ENCODE data around the gene TCF21.
"Not testable (repeated sequence)": the region's sequence is repeated elsewhere in the genome, so short reads cannot be mapped to it uniquely, and the experiment has no call there.

Gene TCF21

DNA sequence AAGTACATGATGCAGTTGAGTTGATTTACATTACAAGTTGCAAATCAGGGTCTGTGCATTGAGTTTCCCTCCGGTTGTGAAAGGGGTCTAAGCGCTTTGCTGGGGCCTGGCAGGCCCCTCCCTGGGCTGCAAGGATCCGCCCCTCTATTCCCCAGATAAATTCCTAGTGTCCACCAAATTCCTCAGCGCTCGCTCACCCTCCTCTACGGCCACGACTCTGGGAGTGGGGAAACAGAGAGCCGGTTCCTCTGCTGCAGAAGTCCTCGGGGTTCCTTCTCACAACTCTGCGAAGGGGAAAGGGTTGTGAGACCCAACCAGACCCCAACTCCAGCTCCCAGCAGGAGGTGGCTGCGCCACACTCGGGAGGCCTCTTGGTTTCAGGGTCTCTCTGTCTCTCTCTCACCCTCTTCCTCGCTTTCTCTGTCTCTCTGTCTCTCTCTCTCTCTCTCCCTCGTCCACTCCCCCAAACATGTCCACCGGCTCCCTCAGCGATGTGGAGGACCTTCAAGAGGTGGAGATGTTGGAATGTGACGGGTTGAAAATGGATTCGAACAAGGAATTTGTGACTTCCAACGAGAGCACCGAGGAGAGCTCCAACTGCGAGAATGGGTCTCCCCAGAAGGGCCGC, at the start of gene TCF21:
TSS of gene TCF21 (plus strand) at position 185 of the 628 bp plus-strand sequence. CDS start at position 470, 285 bp downstream.
- no peak for DNase-seq

DNA sequence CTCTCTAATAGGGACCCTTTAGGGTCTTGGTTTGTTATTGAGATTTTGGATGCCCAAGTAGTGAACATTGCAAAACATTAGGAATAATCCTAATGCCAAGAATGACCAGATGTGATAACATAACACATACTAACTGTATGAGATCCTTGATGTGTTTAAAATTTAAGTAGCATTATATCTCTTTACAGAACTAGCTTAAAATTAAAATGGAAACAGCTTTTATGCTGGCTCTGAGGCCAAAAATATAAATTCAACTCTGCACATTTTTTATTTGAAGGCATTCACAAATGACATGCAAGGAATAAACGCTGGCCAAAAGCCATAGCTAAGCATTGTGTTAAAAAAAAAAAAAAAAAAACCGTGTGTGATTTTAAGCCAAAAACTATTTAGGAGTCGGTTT, 47.7 kb upstream of the TCF21 start:
- no peak for DNase-seq

DNA sequence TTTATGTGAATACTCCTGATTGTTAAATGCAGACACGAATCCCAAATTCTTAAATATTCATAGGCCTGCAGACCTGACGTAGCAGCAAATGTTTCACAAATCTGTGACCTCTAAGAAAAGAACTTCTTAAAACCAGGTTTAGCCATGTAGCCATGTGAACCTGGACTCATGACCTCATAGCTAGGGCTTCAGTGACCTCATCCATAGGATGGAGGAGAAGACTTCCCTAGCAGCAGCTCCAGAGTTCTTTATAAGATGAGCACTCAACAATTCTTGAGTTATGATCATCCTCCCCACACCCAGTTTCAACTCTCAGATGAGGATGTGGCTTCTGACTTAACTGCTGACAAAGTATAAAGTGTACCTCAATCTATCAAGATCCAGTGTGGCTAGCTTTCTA, 45.8 kb upstream of the TCF21 start:
- DNase-seq = no peak

DNA sequence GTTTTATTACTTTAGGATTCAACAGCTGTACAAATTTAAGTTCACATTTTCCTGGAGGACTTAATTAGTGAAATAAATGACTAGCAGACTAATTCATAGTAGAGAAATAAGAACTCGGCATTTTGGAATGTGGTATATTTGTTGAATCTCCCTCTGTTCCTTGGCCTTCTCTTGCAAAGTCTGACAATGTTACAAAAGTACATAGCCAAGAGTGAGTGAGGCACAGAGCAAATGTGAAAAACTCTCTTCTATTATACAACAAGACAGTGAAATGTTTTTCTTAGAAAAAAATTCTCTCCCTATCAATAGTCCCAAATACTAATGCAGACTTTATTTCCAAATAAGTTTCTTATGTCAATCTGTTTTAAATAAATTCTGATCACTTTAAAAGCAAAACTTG, 44.2 kb upstream of the TCF21 start:
- DNase-seq = no peak

DNA sequence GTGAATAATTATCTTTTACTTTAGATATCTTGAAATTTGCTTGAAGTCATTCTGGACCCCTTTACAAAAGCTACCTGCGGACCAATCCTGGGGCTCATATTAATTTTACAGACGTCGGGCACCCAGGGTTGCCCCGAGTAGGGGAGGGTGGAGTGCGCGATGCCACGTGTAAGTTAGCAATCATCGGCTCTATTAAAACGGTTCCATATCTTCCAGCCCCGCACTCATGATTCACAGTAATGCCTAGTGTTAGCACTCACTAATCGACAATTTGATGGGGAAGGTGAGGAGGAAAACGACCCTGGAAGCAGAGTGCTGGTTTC, 34.9 kb upstream of the TCF21 start:
- DNase-seq = no peak

DNA sequence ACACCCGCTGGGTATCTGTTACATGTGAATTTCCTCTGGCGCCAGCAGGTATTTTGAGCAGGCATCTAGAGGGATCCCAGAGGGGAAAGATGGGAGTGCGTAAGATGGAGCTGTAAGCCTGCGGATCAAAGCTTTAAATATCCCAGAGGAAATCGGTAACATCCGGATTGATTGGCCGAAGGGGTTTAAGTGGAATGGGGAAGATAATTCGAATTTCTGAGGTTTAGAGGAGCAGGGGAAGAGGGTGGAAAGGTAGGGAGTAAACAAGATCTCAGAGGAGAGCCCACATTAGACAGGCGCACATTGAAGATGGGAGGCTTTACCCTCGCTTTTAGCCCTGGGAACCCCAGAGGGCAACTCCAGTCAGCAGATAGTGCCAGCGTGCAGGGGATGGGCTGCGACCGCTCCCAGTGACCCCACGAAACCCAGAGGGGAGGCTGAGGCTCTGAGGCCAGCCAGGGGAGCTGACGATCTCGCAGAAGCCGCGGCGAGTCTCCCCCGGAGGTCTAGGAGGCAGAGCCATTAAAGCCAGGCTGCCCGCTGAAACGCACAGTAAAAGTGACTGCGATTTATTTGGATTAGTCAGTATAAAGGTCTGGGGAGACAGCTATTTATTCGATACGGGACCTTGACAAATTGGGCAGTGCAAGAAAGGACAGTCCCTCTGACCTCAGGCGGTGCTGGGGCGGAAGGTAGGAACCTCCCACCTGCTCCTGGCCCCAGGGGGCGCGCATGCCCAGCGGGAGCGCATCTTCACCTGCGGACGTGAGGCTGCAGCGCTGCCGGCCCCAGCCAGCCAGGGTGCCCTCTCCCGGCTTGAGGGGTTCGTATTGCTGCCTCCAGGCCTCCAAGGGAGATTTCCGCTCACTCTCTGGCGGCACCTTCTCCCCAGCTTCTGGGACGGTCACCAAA, 34.3 kb upstream of the TCF21 start:
- no peak for DNase-seq

DNA sequence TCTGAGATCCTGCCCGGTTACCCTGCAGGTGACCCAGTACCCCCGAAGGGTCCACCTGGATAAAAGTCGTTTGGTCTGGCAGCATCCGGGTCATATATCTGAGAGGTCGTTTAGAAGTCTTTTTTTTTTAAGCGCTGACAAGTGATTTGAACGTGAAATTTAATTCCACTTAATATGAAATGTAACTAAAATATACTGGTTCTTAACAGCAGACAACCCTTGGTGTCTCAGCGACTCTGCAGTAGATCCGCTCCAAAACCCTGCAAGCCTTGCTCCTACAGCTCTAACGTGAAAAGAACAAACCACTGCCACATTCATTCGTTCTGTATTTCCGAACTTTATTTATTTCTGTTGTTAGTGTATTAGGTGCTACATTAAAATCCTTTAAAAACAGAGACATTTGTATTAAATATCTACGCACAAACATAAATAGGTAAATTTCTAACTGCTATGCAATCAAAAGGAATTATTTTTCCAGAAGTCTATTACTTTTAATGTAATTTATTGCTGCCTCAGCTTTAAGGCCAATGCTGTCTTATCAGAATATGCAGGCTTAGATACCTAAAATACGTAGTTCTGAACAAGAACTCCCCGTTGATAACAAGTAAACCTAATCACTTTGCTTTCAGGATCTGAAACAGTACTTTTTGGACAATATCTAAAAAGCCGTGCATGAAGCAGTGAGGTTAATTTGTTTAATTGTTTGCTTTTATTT, 33.5 kb upstream of the TCF21 start:
- DNase-seq = no peak

DNA sequence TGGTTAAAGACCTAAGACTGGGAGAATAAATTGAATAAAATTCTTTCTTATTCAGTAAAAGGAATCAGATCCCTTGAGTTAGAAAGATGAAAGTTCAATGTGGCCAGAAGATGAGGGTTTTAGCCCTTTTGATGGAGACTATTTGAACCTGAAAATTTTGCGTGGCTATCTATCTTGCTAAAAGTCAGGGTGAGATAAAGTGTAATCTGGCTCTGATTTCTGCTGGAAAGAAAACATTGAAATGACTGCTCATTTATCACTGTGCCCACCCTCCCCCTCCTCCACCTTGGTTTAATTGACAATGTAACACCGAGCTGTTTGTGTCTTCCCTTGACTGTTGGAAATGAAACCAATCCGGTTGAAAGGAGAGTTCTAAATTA, 32.9 kb upstream of the TCF21 start:
- DNase-seq = no peak

DNA sequence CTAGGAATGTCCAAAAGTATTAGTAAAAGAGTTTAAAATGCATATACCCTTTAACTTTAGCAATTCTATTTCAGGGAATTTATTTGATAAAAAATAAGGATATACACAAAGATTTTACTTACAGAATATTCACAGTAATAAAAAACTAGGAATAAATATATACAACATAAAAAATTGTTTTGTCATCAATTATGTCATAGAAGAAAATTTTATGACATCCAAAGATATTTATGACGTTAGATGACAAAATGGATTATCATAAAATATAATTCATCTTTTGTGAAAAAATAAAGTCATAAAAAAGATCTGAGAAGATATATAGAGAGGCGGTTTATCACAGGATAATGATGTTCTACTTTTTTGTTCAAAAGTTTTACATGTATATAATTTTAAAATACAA, 32.0 kb upstream of the TCF21 start:
- no peak for DNase-seq

DNA sequence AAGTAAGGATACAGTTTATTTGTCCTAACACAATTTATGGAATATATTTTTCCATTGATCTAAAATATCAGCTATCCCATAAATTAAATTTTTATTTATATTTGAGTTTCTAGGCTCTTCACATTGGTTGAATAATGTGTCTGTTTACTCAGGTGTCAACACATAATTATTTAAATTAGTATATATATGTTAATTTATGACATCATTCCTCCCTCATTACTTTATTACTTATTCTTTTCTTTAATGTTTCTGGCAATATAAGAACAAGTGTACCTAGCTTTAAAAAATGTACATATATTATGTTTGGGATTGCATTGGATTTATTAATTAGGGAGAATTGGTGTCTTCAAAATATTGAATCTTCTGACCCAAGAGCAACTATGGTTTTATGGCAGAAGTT, 31.2 kb upstream of the TCF21 start:
- DNase-seq = no peak

DNA sequence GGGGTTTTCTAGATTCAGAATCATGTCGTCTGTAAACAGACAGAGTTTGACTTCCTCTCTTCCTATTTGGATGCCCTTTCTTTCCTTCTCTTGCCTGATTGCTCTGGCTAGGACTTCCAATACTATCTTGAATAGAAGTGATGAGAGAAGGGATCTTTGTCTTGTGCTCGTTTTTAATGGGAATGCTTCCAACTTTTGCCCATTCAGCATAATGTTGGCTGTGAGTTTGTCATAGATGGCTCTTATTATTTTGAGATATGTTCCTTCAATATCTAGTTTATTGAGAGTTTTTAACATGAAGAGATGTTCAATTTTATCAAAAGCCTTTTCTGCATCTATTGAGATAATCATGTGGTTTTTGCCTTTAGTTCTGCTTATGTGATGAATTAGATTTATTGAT, 27.6 kb upstream of the TCF21 start:
- DNase-seq = not testable (repeated sequence)

DNA sequence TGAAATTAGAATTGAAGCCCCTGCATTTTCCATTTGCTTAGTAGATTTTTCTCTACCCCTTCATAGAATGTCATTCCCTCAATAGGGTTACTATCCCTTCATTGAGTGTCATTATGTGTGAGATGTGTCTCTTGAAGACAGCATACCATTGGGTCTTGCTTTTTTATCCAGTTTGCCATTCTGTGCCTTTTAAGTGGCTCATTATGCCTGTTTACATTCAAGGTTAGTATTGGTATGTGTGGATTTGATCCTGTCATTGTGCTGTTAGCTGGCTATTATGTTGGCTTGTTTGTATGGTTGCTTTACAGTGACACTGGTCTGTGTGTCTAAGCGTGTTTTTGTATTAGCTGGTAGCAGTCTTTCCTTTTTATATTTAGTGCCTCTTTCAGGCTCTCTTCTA, 25.7 kb upstream of the TCF21 start:
- DNase-seq = no peak

DNA sequence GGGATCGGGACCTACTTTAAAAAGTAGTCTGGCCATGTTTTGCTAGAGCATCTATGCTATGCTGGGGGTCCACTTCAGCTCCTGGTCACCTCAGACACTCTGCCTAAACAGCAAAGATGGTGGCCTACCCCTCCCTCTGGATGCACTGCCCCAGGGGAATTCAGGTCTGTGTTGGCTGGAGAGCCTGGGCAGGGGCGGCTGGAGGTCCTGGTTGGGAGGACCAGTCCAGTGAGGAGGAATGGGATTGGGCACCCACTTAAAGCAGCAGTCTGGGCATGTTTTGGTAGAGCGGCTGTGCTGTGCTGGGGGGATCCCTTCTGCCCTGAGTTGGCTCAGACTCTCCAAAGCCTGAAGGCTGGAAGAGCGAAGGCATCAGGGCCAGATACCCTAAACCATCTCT, 23.2 kb upstream of the TCF21 start:
- DNase-seq = no peak

DNA sequence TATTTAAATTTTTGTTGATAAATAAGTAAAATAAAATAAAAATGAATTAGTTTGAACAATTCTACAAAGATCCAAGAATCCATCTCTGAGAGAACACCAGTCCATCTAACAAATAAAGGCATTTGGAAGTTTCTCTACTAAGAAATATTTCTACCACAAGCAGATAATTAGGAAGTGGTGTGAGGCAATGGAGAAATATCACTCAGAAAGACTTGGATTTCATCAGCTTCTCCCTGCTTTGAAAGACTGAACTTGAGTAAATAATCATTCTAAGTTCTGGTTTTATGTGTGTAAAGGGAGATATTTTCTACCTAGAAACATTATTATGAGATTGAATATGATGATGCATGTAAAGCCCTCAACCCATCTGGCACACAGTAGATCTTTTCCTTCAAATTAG, 17.8 kb upstream of the TCF21 start:
- DNase-seq = no peak

DNA sequence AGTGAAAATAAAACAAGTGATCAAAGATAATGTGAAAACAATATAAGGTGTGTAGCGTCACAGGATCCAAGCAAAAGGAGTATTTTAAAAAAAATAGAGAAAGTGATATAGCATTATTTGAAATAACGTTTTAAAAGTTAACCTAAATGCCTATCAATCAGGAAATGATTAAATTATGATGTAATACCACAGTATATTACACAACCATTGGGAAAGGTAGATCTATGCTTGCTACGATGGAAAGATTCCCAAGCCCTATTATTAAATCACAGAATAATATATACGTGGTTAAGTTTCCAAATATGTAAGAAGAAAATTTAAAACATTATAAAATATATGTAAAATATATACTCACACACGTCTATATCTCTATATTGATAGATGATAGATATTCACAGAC, 15.4 kb upstream of the TCF21 start:
- DNase-seq = no peak

DNA sequence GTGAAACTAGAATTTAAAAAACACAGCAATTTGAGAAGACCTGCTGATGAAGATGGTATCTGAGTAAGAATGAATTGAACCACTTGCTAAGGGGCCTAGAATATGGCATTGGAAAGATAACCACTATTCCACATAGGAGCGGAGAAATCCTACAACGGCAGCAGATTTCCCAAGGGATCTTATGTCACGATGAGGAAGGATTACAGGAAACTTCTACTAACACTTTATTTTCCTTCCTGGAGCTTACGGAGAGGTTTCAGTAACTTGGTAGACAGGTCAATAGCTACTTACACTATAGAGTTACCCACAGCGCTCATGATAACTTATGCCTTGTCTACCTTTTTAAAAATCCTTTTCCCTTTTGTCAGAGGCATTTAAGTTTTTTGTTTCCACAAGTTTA, 11.8 kb upstream of the TCF21 start:
- DNase-seq = no peak

DNA sequence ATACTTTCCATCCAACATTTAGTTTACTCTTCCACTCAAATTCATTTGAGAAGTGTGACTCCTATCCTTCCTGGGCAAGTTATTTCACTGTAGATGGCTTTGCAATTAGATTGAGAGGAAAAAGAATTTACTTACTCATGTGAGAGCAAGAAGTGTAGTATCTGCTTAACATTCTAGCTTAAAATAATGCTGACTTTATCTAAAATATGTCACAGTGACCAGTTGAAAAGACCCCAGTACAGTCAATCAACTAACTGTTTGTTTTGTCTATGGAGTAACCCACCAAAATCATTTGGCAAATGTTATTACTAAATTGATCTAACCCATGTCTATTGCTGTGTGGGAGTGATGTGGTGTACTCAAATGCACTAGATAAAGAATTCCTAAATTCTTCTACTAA, 8.9 kb upstream of the TCF21 start:
- no peak for DNase-seq

DNA sequence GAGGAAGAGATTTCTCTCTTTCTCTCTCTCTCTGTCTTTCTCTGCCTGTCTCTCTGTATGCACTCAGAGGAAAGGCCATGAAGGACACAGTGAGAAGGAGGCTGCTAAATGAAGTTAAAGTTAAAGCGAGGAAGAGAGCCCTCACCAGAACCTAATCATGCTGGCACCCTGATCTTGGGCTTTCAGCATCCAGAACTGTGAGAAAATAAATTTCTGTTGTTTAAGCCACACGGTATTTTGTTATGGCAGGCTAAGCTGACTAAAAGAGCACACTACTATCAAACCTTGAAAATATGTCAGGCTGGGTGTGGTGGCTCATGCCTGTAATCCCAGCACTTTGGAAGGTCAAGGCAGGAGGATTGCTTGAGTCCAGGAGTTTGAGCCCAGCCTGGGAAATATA, 8.0 kb upstream of the TCF21 start:
- no peak for DNase-seq

DNA sequence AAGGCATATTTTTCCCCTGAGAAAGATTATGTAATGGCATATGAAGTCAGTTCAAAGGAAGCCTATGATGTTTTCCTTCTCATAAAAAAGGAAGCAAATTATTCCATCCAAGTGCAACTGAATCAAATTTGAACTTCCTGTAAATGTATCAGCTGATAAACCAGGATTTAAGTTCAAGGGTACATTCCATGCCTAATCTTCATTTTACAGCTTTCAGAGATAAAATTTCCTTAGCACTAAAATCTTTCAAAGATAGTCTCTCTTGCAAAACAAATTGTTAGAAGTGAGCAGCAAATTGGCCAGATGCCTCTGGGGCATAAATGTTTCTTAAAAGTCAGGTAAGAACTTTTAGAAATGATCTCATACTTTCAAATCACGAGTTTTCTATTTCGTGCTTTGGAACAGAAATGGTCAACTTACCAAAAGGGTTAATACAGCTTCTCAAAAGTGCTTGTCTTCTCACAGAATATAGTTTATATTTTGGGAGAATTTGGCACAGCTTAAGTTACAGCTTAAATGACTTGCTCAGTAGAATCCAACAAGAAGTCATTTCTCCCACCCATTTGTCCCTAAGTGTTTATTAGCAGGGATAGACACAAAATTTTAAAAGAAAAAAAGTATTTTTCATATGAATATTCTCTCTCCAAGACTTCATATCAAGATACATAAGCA, 2.7 kb upstream of the TCF21 start:
- DNase-seq = no peak

DNA sequence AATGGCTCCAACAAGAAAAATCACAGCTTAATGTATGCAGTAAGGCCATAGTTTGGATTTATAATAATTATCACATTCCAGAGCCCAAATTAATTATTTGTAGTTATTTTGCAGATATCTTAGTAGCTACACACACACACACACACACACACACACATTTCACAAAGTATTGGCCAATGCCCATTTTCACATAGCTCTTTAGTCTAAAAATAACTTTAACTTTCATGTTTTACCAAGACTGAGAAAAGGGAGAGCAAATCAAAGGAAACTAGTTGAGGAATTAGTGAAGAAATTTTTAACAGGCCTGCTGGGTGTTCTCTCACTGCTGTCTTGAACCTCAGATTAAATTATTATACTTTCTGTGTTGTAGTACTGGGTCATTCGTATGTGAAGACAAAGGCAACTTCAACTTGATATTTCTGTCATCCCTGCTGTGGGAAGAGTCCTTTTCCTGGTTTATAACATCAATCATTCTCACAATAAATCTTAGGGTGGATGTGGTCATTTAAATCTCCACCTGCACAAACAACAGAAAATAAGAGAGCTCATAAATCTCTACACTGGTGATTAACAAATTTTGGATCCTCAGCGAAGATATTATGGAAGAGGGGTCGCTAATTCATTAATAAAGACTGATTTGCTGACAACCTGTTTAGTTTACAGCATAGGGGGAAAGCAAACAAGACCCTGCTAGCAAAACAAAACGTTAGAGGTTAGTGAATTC, 1.6 kb upstream of the TCF21 start:
- no peak for DNase-seq

DNA sequence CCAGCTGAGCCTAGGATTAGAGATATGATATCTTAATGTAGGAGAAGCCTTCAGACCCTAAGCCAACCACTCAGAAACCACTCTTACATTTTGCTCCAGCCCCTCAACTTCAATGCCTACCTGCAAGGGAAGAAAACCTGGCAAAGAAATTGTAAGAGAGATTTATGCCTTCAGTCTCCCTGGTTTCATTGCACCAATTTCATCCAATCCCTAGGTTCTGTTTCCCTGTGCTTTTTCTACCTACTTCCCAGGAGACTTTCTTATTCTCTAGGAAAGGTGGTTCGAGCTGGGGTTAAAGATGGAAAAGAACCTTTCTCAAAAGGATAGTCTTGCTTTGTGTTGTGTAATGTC, 1.1 kb upstream of the TCF21 start:
- no peak for DNase-seq

DNA sequence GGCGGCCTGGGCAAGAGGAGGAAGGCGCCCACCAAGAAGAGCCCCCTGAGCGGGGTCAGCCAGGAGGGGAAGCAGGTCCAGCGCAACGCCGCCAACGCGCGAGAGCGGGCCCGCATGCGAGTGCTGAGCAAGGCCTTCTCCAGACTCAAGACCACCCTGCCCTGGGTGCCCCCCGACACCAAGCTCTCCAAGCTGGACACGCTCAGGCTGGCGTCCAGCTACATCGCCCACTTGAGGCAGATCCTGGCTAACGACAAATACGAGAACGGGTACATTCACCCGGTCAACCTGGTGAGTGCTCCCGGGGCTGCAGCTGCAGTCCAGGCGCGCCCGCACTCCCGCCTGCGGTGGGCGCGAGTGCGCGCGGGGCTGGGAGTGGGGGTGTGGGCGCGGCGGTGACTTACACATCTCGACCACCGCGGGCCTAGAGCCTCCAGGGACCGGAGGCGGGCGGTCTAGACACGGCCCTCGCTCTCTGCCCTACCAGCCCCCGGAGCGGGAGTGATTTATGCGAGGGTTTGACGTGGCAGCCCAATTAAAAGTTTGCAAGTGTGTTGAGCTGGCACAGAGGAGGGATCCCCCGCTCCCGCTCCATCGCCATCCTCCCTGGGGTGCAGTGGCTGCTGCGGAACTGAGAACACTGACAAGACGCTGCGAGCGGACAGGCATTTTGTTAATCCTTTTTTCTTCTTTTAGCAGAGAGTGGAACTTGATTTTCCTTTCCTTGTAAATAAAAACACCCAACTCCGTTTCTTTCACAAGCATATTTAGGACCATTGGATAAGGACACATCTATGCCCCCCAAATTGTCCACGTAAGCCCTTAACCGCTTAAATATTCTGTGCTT, 867 bp downstream of the TCF21 start:
- no peak for DNase-seq

All from NCI-H526 treated with DMSO at 0.1 percent for 48 hours (cell line).